ENCODE results near the gene VWA8. TPM values are rescaled to one million over a fixed set of nuclear protein-coding genes. Genes with fewer than 3 reads are reported as not detected.

The VWA8 gene
- total and polyA plus RNA-seq, 2 of the 8 experiments (the other 6 are each of a cell fraction or from before 2014, with no cell fraction given), result 5.9 to 19.6 TPM

DNA sequence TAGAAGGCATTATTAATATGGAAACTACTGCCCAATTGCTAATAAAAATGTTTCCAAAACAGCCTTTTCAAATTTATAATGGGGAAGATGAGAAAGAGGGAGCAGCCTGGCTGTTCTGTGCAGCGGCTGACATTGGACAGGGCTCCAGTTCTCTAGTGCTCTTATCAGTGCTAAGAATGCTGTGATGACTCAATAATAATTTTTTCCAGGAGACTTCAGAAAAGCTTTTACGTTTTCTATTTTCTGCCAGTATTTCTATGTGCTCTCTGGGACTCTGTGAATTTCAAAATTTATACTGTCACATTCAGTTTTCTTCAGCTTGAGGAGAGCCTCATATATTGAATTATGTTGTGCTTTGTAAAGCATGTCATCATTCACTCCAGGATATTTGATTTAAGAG lies 209.6 kb downstream of the VWA8 start (continued):
- TF ChIP-seq SAP30 (IDR thresholded peaks at IDR 0.05; ENCODE audit: insufficient read depth, insufficient replicate concordance, low read length) (no peak), SUZ12 (IDR thresholded peaks at IDR 0.05; ENCODE audit: low read length) (no peak), CTBP2 (IDR thresholded peaks at IDR 0.05; ENCODE audit: borderline replicate concordance, insufficient read depth, insufficient read length, low read length) (no peak), EP300 (IDR thresholded peaks at IDR 0.05; ENCODE audit: borderline replicate concordance in 1 of 2, low read depth in 2 of 2, low read length in 2 of 2) (no peak), SIN3A (conservative IDR thresholded peaks at IDR 0.05 in 1 of 2, IDR thresholded peaks at IDR 0.05 in 1 of 2; ENCODE audit: low read depth in 1 of 2, low read length in 2 of 2) (no peak)
